ENCODE data around the gene SLC17A7.

Gene SLC17A7

GRCh38 chr19:49487277-49488045 lies 46.1 kb upstream of the SLC17A7 start, which contains the start of gene RPL13A:
Gene RPL13A (plus strand): TSS chr19:49487608. CDS start chr19:49487630, 22 bp downstream.
- no peaks in the 10 kb centered on the region for H3K27me3 ChIP-seq (replicated peaks; ENCODE audit: control insufficient read depth, insufficient read depth, low read length)
- no peak for TF ChIP-seq CTCF (IDR thresholded peaks at IDR 0.05; ENCODE audit: insufficient read depth, low read length, poor library complexity, severe bottlenecking)
- peak; percentile 99 for DNase-seq (ENCODE audit: extremely low read depth, insufficient read length)
- H3K4me3 ChIP-seq (replicated peaks; ENCODE audit: low read depth, low read length) = peak within 1 kb of the TSS; percentile 99
- peaks cover 33% of the 10 kb centered on the region for H3K36me3 ChIP-seq (ENCODE audit: control insufficient read depth, insufficient read depth, low read length)

GRCh38 chr19:49486710-49487276 lies 45.5 kb upstream of the SLC17A7 start:
- peaks cover 30% of the 10 kb centered on the region for H3K36me3 ChIP-seq (ENCODE audit: control insufficient read depth, insufficient read depth, low read length)

GRCh38 chr19:49486232-49486631 lies 44.9 kb upstream of the SLC17A7 start:
- TF ChIP-seq CTCF (IDR thresholded peaks at IDR 0.05; ENCODE audit: insufficient read depth, low read length, poor library complexity, severe bottlenecking) = no peak
- no peak overlapping the region for H3K4me3 ChIP-seq (replicated peaks; ENCODE audit: low read depth, low read length)

More at GRCh38 chr19:49486710-49487276, 45.5 kb upstream of the SLC17A7 start:
- no peak for DNase-seq (ENCODE audit: extremely low read depth, insufficient read length)
- no peak for TF ChIP-seq CTCF (IDR thresholded peaks at IDR 0.05; ENCODE audit: insufficient read depth, low read length, poor library complexity, severe bottlenecking)
- Histone ChIP-seq H3K27me3 (replicated peaks; ENCODE audit: control insufficient read depth, insufficient read depth, low read length) (no peaks in the 10 kb centered on the region), H3K4me3 (replicated peaks; ENCODE audit: low read depth, low read length) (no peak overlapping the region)

GRCh38 chr19:49481020-49481683 lies 39.8 kb upstream of the SLC17A7 start:
- Histone ChIP-seq H3K27me3 (replicated peaks; ENCODE audit: control insufficient read depth, insufficient read depth, low read length) (no peaks in the 10 kb centered on the region), H3K4me3 (replicated peaks; ENCODE audit: low read depth, low read length) (no peak overlapping the region), H3K36me3 (ENCODE audit: control insufficient read depth, insufficient read depth, low read length) (no peaks in the 10 kb centered on the region)
- DNase-seq (ENCODE audit: extremely low read depth, insufficient read length) = no peak
- no peak for TF ChIP-seq CTCF (IDR thresholded peaks at IDR 0.05; ENCODE audit: insufficient read depth, low read length, poor library complexity, severe bottlenecking)

More at GRCh38 chr19:49486232-49486631, 44.9 kb upstream of the SLC17A7 start:
- H3K36me3 ChIP-seq (ENCODE audit: control insufficient read depth, insufficient read depth, low read length) = peaks cover 25% of the 10 kb centered on the region
- no peaks in the 10 kb centered on the region for H3K27me3 ChIP-seq (replicated peaks; ENCODE audit: control insufficient read depth, insufficient read depth, low read length)
- DNase-seq (ENCODE audit: extremely low read depth, insufficient read length) = no peak

GRCh38 chr19:49479975-49480628 lies 38.8 kb upstream of the SLC17A7 start:
- no peak for TF ChIP-seq CTCF (IDR thresholded peaks at IDR 0.05; ENCODE audit: insufficient read depth, low read length, poor library complexity, severe bottlenecking)
- no peak overlapping the region for H3K4me3 ChIP-seq (replicated peaks; ENCODE audit: low read depth, low read length)

More at GRCh38 chr19:49479975-49480628, 38.8 kb upstream of the SLC17A7 start:
- no peak for DNase-seq (ENCODE audit: extremely low read depth, insufficient read length)
- Histone ChIP-seq H3K36me3 (ENCODE audit: control insufficient read depth, insufficient read depth, low read length) (no peaks in the 10 kb centered on the region), H3K27me3 (replicated peaks; ENCODE audit: control insufficient read depth, insufficient read depth, low read length) (no peaks in the 10 kb centered on the region)

All from GM06990 (cell line).